ENCODE data around the gene MOV10L1.
"Not testable (repeated sequence)": the region's sequence is repeated elsewhere in the genome, so short reads cannot be mapped to it uniquely, and the experiment has no call there.

MOV10L1 gene

DNA sequence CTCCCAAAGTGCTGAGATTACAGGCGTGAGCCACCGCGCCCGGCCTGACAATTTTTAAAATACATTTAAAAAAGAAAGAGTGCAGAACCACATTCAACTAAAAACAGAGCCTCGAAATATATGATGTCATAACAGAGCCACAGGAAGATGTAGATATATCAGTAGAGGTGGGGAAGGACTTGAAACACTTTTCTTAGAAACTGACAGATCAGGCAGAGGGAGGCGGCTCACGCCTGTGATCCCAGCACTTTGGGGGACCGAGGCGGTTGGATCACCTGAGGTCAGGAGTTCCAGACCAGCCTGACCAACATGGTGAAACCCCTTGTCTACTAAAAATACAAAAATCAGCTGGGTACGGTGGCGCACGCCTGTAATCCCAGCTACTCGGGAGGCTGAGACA lies 11.6 kb upstream of the MOV10L1 start:
- DNase-seq (ENCODE audit: low read depth): no peak

DNA sequence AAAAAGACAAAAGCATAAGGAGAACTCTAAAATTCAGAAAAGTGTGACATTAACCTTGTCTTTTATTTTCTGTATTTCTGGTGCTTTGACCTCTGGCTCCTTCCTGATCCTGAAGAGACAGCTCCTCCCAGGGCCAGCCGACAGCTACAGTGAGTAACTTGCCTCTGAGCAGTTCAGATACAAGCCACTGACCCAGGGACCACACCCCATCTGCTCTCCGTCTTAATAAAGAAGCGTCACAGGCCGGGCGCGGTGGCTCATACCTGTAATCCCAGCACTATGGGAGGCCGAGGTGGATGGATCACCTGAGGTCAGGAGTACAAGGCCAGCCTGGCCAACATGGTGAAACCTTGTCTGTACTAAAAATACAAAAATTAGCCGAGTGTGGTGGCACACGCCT lies 11.0 kb upstream of the MOV10L1 start:
- DNase-seq (ENCODE audit: low read depth): no peak

DNA sequence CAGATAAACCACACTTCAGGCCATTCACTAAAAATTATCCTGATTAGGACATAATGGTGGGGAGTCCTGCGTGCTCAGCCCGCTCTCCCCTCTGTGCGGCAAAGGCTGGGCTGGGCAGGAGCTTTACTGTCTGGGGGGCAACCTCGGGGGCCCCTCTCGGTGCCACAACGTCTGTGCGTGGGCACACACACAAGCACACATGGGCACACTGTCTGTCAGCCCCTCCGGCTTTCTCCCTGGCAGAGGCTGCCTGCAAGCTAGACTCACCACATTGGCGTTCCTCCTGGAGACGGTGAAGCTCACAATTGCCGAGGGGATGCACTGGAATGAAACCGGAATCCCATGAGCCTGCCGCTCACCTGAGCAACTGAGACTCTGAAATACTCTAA lies 9.7 kb upstream of the MOV10L1 start:
- DNase-seq (ENCODE audit: low read depth): no peak

DNA sequence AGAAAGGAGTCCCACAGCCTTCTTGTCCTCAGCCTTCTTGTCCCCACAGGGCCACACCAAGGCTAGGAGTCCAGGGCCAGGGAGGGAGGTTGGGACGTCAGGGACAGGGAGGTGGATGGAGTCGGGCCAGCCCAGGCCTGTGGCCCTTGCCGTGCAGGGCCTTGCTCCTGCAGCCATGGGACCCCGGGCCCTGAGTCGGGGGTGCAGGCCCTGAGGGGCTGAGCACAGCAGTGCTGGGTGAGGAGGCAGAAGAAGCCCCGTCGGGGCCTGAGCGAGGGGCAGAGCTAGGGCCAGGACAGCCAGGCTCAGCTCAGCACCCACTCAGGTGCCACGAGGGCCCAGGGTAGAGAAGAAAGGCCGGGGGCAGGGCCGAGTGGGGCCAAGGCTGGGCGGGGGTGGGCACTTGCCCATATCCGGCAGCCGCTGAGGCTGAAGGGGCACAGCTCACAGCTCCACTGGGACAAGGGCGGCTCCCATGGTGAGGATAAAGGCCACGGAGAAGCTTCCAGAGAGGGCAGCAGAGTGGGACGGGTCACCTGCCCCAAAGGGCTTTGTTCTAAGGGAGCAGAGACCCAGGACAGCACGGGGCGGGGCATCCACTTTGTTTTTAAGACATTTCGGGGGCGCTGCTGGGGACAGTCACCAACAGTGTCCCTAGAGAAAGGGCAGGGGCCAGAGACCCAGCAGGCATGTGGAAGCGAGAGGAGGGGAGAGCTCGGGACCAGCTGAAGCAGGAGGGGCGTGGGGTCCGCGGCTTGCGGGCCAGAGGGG lies 8.2 kb upstream of the MOV10L1 start:
- DNase-seq (ENCODE audit: low read depth): no peak

DNA sequence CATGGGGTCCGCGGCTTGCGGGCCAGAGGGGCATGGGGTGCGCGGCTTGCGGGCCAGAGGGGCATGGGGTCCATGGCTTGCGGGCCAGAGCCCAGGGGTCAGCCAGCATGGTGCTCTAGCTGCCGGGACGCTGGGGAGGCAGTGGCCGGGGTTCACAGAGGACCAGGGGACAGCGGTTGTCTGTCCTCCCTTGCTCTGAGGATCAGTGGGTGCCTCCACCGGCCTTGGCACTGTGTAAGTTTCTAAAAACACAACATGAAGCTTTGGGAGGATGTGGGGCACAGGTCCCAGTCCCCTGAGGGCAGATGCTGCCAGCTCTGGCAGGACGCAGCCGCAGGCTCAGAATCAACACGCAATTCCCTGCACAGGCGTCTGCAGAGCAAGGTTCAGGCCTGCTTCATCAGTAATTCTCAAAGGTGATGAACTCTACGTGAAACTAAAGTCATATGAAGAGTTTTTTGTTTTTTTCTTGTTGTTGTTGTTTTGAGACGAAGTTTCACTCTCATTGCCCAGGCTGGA lies 7.5 kb upstream of the MOV10L1 start:
- no peak for DNase-seq (ENCODE audit: low read depth)

DNA sequence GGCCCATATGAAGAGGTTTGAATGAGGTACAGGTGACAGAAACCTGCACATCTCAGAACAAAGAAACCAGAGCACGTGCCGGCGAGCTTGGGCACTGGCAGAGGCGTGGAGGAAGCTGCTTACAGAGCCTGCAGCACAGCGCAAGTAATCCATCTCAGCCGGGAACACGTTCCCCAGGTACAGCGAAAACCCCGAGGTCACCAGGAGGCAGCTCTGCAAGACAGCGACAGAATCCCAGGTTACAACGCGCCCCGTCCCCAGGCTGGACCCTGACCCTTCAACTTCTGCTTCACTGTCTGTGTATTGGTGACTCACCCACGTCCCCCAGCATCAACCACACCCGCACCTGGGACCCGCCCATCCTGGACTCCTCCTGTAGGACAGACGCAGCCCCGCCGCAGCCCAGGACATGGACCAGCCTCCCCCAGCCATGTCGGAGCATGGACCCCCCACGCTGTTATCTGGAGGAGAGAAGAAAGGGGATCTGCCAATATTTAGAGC lies 6.8 kb upstream of the MOV10L1 start:
- DNase-seq (ENCODE audit: low read depth): no peak

DNA sequence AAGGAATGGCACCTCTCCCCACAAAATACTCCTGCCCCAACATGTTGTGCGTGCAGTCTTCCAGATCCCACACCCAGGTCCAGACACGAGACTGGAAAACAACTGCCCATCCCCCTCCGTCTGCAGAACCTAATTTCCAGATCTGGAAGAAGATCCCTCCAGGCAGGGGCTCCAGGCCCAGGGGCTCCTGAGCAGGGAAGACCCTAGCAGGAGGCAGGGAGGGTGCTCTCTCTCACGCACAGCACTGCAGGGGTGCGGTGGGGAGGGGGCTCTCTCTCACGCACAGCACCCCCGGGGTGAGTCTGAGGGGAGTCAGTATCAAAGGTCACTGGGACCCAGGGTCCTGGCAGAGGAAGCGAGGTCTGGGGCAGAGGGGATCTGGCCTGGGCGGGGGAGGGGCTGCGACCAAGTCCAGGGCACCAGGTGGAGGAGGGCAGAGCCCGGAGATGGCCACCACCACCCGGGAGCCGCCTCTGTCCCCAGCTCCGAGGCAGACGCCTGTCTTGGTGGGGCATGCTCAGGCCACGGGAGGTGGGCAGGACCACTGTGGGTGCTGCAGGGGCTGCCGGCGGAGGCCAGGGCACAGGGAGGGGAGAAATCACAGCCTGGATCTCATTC lies 6.2 kb upstream of the MOV10L1 start:
- DNase-seq (ENCODE audit: low read depth): no peak

DNA sequence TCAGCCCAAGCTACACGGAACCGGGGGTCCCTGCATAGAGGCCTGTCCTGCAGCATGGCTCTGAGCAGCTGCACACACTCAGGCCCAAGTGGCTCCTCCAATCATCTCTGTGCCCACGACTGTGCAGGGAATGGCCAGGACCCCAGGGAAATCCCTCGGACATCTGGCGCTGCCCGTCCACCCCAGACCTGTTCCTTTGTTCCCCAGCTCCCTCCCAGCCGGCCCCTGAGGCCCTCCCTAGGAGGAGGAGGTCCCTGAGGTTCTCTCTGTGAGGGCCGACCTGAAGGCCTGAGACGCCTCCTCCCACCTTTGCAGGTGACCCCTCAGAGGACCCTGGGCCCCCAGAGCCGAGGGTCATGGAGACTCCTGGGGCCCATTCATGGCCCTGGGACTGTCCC lies 5.7 kb upstream of the MOV10L1 start:
- DNase-seq (ENCODE audit: low read depth): no peak

DNA sequence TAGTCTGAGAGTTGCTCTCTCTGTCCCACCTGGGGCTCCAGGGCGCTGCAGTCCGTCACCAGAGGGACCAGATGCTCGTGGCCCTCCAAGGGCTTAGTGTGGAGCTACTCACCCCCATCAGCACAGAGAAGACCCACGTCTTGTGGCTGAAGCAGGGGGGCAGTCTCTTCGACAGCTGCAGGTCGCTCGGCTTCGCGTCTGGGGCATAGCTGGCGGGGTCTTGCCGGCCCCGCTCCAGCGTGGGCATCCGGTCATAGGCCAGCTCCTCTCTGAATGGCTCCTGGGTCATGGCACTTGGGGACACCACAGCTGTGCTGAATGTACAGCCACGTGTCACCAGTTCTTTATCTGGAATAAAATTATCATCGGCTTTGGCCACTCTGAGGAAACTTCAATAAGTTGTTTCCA lies 5.2 kb upstream of the MOV10L1 start:
- DNase-seq (ENCODE audit: low read depth): no peak

DNA sequence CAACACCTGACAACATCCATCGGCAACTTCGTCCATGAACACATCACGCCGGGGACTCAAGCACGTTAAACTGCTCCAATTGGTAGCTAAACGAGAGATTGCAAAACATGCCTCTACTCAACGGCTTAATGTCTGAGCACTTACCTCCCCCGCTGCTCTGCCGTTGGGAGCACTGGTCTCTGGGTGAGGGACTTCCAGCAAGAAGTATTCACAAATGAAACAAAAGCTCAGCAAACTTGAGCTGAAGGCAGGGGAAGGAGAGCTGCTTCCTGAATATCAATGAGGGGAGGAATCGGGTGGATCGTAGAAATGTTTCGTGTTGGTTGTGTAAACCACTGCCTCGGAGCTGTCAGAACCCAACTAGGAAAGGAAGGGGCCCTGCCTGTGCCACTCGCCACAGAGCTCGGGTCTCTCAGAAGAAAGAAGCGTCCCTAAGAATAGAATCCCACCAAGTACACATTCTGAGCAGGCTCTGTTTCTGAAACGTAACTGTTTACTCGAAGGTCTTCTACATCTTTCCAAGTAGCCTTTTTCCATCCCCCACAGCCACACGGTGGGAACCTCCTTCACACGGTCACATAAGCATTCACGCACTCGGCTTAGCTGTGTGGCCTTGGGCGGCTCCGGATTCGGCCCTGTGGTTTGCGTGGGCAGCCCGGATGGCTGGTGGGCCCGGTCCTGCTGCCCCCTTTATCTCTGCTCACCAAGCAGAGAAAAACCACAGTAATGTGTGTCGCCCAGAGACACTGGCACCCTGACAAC lies 4.4 kb upstream of the MOV10L1 start, which contains the start of gene MLC1:
Gene MLC1, minus strand, starts transcription at position 216 of the 762 bp plus-strand sequence. CDS start 524 bp downstream, outside the sequence.
- no peak for DNase-seq (ENCODE audit: low read depth)

DNA sequence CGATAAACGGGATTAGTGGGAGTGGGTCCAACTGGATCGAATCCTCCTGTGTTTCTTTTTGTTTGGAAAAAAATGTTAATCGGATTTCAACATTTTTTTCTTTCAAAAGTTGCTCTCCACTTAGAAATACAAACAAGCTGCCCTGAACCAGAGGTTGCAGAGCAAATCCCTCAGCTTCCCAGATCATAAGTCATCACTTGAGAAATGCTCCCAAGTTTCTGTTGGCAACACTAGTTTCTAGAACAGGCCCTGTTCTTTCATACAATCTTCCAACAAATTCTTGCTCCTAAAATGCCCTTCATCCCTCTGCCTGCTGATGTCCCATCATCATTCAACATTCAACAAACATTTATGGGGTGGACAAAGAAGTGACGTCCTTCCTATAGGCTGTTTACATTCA lies 3.3 kb upstream of the MOV10L1 start:
- peak; percentile 17 for DNase-seq (ENCODE audit: low read depth)

DNA sequence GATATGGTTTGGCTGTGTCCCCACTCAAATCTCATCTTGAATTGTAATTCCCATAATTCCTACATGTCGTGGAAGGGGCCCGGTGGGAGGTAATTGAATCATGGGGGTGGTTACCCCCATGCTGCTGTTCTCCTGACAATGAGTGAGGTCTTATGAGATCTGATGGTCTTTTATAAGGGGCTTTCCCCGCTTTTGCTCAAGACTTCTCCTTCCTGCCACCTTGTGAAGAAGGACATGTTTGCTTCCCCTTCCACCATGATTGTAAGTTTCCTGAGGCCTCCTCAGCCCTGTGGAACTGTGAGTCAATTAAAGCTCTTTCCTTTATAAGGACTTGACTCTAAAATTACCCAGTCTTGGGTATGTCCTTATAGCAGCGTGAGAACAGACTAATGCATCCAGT lies 2.8 kb upstream of the MOV10L1 start:
- not testable (repeated sequence) for DNase-seq (ENCODE audit: low read depth)

DNA sequence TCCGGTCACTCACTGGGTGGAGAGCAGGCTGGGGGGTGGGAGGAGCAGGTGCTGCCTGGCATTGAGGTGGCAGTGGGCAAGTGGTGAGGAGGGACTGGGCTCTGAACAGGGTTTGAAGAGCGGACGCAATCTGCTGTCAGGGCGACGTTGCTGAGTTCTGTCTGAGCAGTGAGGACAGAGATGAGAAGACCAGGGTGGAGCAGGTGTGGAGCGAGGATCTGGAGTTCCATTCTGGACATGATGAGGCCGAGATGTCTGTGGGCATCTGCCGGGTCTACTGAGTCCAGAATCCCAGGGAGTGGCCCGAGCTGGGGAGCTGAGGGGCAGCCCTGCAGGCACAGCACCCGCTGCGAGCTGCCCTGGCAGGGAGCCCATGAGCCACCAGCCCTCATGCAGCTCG lies 2.2 kb upstream of the MOV10L1 start:
- no peak for DNase-seq (ENCODE audit: low read depth)

DNA sequence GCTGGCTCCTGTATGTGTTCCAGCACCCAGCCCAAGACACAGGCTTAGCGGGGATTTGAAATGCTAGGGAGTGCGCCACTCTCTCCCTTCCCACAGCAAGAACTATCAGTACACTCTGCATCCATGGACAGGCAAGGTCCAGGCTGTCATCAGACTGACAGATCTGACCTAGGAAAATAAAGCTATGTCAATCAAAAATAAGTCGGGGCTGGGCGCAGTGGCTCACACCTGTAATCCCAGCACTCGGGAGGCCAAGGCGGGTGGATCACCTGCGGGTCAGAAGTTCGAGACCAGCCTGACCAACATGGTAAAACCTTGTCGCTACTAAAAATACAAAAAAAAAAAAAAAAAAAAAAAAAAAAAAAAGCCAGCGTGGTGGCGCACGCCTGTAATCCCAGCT lies 1.7 kb upstream of the MOV10L1 start:
- DNase-seq (ENCODE audit: low read depth): no peak

DNA sequence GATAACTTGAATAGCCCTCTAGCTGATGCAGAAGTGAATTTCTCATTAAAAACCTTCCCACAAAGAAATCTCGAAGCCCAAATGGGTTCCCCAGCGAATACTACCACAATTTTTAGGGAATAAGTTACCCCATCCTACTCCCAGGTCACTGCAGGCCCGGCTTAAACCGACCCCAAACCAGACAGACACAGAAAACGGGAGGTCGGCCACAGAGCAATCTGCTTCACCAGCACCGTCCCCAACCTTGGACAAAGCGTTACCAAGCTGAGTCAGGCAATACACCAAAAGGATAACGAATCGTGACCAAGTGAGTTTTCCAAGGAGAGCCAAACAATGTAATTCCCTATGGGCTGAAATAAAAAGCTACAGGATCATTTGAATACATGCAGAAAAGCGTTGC lies 575 bp upstream of the MOV10L1 start:
- DNase-seq (ENCODE audit: low read depth): no peak

DNA sequence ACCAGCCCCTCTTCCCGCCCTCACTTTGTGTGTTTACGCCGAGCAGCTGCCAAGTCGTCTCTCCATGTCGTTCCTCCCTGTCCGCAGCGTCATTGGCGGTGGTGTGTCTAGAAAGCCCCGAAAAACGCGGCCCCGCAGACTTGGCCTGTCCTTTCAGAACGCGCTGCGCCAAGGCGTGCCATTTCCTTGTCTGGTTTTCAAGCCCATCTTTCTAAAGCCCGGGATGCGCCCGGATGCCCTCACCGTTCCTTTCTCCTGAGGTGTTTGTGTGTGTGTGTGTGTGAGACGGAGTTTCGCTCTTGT lies 557 bp downstream of the MOV10L1 start:
- DNase-seq (ENCODE audit: low read depth): no peak

DNA sequence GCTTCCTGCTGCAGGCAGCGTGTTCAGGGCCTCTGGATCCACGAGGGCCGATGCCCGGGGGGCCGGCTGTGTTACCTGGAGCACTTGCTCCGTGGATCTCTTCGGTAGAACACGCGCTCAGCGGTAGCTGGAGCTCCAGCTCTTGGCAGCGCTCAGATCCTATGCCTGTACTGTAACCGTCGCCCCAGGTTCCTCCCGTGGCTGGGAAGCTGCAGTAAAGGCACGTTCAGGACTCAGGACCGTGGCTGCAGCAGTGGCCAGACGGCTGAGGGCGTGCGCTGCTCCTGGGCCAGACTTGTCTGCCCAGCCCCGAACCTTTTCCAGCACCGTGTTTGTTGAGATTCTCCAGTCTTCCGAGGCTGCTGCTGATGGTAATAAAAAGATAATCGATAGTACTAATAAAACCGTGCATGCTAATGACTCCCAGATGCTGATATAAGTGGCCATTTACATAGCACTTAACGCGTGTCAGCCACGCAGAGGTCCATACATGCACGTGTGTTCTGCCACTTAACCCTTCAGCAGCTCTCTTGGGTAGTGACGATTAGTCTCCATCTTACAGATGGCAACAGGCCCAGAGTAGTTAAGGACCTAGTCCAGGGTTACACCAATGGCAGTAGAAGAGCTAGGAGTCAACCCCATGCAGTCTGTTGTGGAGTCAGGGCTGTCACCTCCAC lies 1.4 kb downstream of the MOV10L1 start:
- DNase-seq (ENCODE audit: low read depth): no peak

DNA sequence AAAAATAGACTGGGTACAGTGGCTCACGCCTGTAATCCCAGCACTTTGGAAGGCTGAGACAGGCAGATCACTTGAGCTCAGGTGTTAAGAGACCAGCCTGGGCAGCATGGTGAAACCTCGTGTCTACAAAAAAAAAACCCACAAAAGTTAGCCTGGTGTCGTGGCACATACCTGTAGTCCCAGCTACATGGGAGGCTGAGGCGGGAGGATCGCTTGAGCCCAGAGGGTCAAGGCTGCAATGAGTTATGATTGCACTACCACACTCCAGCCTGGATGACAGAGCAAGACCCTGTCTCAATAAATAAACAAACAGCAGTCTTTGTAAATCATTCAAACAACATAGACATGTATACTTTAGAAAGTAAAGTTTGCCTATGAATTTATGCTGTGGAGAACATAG lies 2.5 kb downstream of the MOV10L1 start:
- no peak for DNase-seq (ENCODE audit: low read depth)

DNA sequence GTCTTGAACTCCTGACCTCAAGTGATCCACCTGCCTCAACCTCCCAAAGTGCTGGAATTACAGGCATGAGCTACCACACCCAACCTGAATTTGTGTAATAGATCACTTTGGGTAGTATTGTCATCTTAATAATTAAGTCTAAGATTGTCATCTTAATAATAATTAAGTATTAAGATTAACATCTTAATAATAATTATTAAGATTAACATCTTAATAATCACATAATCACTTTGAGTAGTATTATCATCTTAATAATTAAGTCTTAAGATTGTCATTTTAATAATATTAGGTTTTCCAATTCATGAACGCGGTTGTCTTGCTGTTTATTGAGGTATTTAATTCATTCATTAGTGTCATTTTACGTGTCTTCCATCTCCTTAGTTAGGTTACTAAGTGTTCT lies 8.2 kb downstream of the MOV10L1 start:
- no peak for DNase-seq (ENCODE audit: low read depth)

DNA sequence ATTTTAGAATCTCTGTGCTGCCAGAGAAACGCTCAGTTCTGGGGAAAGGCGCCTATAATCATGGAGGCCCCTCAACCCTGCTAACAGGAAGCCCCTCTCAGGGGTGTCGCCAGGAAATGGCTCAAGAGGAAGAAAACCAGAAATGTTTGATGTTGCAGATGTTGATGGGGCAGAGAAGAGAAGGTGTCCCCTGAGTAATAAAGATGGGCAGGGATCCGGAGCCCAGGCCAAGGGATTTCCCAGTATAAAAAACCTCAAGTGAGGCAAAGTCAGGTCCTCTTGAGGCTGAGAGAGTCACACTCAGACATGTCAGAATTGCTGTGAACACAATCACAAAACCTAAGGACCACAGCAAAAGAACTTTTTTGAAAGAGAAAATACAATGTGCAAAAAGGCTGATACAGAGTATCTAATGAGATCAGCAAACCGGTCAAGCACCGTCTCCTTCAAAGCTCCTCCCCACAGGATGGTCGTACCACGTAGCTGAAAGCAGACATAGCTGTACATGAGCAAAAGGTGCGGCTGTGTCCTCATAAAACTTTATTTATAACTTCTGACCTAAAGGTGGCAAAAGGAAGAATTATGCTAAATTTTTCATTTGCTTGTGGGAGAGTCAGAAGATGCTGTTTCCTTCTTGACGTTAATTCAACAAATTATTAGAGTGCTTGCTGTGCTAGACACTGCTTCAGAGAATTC lies 12.2 kb downstream of the MOV10L1 start:
- DNase-seq (ENCODE audit: low read depth): no peak

DNA sequence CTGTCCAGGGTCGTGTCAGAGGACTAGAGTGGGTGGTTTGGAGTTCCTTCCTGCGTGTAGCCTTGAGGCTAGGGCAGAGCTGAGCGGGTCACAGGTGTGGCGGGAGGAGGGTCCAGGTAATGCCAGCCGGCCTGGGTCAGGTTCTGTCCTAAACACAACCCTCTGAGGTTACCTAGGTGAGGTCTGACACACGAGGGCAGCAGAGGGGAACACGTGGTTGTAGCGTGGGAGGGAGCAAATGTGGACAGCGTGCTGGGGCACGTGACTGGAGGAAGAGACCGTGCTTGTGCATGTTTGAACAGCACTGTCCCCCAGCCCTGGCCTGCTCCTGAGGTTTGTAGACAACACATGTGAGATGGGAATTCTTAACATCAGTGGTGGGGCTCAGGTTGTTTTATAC lies 13.1 kb downstream of the MOV10L1 start:
- DNase-seq (ENCODE audit: low read depth): no peak

DNA sequence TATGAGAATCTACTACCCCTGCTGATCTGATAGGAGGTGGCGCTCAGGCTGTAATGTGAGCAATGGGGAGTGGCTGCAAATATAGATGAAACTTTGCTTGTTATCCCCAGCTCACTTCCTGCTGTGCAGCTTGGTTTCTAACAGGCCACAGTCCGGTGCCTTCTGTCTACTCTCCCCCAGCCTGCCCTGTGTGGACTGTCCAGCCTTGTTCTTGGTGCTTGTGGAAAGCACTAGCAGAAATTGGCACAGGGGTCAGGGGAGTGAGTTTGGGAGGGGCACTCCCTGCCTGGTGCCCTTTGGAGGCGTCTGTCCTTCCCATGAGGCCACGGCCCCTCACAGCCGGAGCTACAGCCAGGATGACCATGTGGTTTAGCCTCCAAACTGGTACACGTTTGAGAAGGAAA lies 14.3 kb downstream of the MOV10L1 start:
- no peak for DNase-seq (ENCODE audit: low read depth)
